Stimulated activated CD4-positive, alpha-beta T cell treated with anti-CD3 and anti-CD28 coated beads, TNF-alpha, amount 100 ng/mL, for 24 hours (primary cell): ENCODE results near the gene TOB2.
A peak's percentile ranks its signal among the peaks of the same experiment; 100 is the strongest.
"Not testable (repeated sequence)": the region's sequence is repeated elsewhere in the genome, so short reads cannot be mapped to it uniquely, and the experiment has no call there.

Source experiments
- DNase-seq, 3 experiments: peaks; one replicate each; pipeline ENCODE4 v3.0.0-alpha.2; 2020; ENCODE audit warnings: low read depth in 3 of 3

Gene TOB2

DNA sequence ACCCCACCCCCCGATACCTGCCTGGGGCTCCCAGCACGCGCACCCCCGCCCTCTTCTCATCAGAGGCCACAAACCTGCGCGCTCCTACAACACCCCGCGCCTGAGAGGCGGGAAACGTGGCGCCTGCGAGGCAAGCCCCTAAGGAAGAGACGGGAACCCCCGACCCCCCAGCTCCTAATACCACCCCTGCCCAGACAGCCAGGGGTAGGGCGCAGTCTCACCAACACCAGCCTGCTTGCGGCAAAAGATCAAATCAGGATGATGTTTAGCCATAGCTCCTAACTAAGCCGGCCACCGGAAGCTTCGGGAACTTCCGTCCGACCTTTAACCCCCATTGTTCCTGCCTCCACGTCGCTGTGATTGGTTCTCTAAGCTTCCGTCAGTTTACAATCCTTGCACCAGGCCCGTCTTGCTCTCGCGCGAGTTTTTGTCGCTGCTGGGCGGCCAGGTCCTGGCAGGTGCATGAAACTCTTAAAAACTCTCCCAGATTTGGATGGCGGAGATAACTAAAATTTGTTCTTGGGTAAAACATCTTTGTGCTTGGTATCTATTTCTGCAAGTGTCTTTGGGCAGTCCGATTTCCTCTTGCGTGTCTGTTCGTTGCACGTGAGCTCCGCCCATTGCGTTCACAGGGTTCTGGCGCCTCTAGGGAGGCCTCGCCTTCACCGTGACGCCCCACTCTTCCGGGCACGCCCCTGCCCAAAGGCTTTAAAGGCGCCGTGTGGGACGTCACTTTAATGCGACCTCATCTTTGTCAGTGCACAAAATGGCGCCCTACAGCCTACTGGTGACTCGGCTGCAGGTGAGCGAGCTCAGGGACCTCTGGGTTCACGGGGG lies 22.0 kb upstream of the TOB2 start, which contains the start of the genes ACO2 and PHF5A:
TSS of gene ACO2 (plus strand) at position 737 of the 837 bp plus-strand sequence. CDS start at position 767, 30 bp downstream.
TSS of gene PHF5A (minus strand) at position 312 of the 837 bp plus-strand sequence. CDS start at position 273, 39 bp downstream.
- DNase-seq = peak; percentile 97 to 98 (median 98)

DNA sequence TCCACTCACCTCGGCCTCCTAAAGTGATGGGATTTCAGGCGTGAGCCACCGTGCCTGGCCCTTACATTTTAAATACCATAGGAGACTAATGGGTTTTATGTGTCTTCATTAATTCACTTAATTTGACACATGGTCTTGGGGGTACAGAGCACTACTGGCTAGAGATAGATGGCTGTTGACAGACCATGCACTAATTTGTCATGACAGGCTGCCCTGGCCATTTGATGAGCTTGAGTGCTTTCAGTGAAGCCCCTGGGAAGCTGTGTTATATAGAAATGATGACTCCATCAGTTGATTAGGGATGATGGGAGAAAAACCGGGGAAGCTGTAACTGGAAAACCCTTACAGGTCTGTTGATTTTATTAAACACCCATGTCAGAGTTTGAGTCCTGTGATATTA lies 15.3 kb upstream of the TOB2 start:
- no peak for DNase-seq

DNA sequence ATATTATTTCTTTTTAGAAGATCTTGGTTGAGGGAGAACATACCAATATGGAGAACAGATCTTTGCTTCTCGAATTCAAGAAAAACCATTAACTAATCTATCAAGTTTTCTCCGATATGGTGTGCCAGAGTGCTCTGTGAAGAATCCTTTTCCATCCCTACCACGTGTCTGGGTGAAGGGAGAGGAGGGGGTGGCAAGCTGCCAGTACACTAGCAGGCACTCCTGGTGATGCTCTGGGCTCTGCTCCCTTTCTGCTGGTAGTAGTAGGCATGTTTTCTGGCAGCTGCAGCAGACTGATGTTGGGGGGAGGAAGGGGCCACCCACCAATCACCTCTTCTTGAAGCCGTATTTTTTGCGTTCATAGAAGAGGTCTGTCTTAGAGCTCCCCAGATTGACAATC lies 13.5 kb upstream of the TOB2 start:
- DNase-seq = not testable (repeated sequence)

DNA sequence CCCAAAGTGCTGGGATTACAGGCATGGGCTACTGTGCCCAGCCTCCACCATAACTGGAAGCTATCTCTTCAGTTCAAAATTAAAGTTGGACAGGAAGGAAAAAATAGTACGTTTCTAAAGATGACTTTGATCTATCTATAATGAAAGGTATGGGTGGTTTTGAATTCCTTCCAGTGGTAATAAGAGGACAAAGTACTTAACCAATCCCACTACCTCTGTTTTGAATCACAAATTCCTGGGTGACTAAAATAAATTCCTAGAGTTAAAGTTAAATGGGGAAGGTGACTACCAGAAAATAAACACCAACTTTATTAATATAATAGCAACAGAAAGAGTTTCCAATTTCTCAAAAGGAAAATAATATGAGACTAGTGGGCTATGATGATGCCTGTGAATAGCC lies 12.8 kb upstream of the TOB2 start:
- no peak for DNase-seq

DNA sequence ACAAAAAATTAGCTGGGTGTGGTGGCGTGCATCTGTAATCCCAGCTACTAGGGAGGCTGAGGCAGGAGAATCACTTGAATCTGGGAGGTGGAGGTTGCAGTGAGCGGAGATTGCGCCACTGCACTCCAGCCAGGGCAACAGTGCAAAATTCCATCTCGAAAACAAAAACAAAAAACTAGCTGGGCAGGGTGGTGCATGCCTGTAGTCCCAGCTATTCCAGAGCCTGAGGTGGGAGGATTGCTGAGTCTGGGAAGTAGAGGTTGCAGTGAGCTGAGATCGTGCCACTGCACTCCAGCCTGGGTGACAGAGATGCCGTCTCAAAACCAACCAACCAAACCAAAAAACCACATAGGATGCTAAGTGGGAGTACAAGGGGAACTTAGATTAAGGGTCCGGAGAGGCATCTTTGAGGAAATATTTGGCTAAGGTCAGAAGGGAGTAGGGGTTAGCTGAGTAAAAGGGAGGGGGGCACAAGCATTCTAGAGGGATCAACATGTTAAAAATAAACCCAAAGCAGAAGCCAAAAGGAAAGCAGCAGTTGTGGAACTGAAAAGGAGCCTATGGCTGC lies 11.6 kb upstream of the TOB2 start:
- DNase-seq = no peak

DNA sequence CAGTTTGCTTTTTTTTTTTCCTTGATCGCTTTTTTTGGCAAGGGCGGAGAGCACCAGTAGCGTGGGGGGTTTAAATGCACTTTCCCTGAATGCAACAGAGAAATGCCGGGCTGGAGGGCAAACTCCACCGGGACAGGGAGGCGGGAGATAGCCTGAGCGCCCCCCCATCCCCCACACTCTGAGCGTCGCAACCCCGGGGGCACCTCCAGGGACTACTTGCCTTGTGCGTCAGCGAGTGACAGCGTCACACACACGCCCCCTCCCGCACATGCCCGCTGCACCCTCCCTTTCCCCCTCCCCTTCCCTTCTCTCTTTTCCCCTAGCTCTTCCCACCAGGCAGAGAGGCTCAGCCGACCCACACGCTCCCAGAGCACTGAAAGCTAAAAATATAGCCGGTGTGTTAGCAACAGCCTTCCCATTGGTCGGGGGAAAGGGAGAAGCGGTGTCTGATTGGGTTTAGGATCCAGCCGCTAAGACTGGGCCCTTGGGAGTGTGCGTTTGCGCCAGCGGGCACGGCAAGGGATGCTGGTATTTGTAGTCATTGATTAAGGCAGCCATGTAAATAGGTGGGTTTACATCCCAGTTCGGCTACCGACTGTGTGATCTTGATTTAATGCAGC lies 1.7 kb upstream of the TOB2 start:
- peak; percentile 84 to 90 (median 84) for DNase-seq

DNA sequence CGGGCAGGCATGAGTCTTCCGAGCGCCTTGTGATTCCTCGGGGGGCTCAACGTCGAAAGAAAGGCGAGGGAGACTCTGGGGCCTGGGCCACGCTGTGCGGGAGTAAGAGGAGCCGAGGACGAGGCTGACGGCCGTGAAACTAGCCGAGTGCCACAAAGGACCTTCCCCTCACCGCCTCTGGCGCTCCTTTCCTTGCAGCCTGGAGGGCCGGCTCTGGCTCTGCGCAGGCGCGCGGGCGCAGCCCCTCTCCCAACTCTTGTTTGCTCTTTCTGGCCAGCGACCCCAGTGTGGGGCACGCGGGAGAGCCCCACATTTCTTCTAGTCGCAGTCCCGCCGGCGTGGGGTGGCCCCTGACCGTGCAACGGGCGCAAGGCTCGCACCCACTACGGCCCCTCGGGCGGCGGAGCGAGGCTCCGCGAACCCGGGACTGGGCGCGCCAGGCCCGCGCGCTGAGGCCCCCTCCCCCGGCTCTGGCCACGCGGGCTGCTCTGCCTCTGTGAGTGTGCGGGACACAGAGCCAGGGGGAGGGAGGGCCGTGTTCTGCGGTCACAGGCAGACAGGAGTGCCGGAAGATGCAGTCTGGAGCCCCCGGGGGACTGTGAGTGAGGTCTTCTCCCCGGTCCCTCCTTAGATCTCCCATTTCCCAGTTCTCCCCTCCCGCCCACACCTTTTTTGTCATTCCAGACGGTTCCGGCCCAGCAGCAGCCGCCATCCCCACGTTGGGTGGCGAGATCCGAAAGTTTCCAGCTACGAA lies 1.0 kb upstream of the TOB2 start:
- DNase-seq = peak; percentile 34 to 63 (median 35)

DNA sequence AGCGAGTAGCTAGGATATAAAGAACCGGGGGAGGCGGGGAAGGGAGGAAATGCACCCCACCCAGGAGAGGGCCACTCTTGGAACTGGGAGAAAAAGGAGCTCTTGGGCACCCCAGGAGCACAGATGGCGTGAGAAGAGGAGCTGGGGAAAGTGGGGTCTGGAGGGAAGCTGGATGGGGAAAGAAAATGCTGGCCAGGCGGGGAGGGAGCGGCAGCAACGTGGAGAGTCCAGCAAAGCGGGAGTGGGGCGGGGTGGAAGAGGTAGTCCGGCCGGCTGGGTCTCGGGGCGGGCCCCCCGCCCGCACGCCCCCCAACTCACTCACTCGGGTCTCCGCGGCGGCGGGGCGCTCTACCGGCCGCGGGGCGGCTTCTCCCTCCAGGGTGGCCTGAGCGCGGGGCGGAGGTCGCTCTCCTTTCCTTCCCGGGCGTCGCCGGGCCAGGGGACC lies 522 bp downstream of the TOB2 start:
- peak in 1 of 3 experiments; percentile 16 for DNase-seq

DNA sequence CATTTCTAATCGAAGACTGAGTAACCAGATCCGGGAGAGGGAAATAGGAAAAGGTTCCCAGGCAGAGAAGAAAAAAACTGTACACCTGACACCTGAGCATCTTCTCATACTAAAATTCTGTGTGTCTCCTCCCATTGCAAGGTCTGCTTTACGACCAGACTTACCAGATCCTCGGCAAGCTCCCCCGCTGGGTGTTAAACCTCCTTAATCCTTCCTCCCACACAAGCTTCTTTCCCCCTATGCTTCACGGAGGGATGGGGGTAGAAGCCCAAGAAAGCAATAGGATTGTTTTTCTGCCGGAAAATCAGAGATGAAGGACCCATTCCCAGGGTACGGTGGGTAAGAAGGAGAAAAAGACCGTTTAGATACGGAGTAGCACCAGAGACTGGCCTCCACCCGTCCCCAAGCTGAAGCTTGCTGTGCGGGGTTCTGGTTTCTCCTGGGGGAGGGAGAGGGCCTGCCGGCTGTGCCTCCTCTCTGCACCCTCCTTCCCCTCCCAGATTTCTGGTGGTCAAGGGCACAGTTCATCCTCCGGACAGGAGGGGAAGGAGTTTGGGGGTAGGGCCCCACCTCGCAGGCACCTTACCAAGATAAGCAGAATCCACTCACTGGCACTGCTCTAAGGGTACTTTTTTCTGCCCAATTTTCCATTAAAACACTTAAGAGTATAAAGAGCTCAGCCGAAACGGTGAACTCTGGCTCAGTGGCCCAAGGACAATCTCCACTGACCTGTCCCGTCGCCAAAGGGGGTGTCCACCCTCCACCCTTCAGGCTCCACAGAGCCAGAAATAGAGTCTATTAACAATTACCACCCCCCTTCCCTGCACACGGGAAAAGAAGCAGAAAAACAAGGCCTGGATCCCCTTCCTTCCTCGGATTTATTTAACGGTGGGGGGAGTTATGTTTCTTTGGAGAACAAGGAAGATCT lies 1.2 kb downstream of the TOB2 start:
- DNase-seq = peak in 1 of 3 experiments; percentile 21

DNA sequence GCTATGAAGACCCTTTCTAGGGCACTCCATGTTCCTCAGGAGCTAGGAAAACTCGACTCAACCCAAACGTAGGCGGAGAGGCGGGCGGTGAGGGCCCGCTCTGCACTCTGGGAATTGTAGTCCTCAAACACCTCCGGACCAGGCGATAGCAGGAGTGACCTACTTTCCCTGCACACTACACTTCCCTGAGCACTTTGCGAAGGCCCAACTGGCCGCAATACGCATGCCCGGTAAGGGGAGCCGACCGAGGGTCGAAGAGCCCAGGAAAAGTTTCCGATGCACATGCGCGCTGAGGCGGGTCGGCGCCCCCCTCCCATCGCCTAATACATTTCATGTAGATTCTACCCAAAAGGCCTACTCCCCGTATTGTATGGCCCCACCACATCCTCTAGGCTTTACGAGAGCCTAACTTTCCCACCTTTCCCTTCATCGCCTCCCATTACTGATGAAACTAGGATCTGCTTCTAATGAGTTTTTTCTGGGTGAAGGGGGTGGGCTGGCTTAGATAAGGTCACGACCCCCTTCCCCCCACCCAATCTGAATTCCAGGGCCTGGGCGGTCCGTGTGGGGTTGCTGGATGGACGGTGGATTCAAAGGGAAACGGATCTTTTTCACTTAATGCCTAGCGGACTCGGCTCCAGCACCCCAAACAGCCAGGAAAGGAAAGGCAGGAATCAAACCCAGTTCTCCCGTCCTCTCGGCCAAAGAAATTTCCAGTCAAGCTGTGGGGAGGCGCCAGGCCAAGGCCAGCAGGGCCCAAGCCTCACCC lies 2.1 kb downstream of the TOB2 start:
- peak; percentile 73 to 87 (median 73) for DNase-seq

DNA sequence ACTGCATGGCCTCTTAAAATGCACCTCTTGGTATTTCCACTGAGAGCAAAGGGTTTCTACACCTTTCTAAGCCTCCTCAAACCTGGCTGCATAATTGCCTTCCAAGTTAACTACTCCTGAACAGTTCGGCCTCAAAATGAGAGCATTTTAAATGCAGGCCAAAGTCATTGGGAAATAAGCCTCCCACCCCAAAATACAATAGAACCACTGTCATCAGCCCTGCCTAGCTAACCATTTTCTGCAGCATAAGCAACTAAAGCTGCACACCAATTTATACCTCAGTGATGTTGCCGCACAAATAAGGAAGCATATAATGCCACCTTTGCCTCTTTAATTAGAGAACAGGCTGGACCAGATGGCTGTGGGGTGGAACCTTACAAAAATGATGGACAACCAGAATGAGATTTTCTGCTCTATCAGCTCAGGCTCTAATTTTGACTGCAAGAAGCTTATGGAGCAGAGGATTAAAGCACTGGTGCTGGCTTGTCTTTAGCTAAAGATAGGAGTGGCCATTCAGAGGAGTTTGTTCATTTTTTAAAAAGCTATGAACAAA lies 4.3 kb downstream of the TOB2 start:
- DNase-seq = no peak

DNA sequence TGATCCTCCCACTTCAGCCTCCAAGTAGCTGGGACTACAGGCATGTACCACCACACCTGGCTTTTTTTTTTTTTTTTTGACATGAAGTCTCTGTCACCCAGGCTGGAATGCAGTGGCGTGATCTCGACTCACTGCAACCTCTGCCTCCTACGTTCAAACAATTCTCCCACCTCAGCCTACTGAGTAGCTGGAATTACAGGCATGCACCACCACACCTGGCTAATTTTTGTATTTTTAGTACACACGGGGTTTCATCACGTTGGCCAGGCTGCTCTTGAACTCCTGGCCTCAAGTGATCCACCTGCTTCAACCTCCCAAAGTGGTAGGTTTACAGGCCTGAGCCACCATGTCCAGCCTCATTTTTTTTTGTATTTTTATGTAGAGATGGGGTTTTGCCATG lies 6.1 kb downstream of the TOB2 start:
- DNase-seq = not testable (repeated sequence)

DNA sequence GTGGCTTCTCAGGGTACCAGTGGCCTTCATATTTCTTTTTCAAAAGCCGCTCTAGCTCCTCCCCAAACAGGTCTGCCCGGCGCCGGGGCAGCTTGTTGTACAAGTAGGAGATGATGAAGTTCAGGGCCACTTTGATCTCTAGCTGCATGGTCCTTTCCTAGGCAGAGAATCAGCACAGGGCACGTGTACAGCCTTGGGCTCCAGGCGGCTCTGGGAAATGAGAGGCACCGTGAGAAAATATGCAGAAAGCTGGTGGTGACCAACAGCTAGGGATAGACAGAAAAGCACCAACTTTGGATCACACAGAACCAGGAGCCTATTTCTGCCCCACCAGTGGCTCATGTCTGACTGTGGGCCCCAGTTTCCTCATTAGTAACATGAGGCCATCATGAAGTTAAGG lies 9.4 kb downstream of the TOB2 start:
- DNase-seq = no peak

DNA sequence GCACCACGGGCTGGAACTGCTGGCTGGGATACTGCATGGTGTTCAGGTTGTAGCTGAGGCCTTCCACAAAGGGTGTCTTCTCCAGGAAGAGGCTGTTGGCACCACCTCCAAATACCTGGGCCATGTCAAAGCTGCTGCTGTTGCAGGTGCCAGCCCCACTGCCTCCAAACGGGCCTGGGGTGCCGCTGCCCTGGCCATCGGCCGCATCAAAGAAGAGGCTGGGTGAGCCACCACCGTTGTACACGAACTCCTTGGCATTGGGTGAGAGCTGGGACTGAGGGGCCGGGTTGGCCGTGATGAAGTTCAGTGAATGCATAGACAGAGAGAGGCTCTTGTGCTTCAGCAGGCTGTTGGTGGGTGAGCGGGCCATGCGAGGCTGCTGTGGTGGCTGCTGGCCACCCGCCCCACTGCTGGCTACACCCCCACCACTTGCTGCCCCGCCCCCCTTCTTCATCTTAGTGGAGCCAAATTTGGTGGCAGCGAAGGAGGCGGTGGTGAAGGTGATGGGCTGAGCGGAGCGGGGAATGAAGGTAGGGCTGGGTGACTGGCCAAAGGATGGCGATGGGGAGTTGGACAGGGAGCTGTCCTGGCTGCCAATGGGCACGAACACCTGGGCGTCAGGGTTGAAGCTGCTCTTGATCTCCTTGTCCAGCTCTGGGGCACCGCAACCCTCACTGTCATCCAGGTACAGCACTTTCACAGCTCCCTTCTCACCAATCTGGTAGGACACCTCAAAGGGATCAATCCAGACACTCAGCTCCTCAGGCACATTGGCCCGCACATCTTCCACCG lies 10.1 kb downstream of the TOB2 start:
- DNase-seq = no peak

DNA sequence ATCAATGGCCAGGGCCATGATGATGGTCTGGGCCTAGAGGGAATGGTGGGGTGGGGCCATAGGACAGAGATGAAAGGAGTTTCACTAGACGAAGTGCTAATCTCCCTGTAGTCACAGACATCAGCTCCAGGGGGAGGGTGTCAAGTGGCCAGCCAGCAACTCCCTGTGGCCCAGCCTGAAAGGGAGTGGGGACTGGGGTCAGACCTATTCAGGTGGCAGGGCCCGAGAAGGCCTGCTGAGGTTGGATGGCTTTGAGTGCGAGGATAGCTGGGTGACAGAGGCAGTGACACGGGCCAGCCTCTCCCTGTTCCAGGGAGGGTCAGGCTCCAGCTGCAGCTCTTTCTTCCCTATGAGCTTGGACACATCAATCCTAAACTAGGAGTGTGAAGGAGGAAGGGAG lies 11.0 kb downstream of the TOB2 start:
- DNase-seq = no peak

DNA sequence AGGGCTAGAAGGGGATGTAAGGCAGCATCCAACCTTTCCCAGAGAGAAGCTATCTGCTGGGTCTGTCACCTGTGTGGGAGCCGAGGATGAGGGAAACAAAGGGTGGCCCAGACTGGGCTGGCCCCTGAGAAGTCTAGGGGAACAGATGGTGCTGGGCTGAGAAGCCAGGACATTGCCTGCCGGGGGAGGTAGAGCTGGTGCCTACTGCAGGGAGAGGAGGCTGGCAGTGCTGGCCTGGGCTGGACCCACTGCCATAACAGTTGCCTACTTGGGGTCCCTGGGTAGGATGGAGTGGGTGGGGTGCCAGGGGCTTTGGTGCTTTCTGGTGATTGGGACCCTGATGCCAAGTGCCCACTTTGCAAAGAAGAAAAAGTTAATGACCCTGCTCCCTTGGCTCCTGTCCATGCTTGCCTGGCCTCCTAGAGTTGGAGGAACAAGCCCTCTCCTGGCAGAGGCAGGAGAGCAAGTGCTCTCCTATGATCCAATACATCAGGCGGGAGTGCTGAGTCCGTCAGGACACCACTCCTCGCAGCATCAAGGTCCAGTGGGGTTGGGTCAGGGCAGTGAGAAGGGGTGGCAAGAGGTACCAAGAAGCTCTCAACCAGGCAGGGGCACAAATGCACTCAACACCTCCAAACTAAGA lies 12.1 kb downstream of the TOB2 start:
- not testable (repeated sequence) for DNase-seq

DNA sequence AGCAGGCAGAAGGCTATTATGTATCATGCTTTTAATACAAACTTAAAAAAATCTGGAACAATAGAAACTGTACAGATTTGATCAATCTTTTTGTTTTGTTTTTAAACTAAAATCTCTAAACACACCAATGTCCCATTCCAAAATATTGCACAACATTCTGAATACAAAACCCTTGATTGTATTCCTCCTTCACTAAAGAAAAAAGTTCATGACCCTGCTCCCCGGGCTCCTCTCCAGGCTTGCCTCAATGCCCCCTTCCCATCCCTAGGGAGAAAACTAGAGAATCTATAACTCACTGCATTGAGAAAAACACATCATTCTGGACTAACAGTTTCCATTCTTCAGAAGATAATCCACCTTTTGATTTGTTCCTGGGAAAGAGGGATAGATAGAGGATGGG lies 13.1 kb downstream of the TOB2 start:
- not testable (repeated sequence) for DNase-seq

DNA sequence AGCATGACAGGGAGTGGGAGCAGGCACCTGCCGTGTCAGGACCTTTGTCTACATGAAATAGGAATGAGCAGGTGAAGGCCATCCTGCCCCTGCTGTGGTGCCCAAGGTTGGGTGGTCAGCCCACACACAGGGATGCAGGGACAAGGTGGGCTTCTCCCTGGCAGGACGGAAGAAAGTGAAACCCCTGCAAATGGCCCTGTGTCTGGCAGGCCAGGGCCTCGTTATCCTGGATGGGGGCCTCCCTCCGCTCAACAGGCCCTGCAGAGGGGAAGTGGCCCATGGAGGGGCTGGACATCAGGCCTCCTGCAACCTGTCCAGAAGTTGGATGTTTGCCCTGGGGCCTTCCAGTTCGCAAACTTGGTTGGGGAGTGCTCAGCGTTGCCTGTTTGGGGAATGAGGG lies 14.9 kb downstream of the TOB2 start:
- DNase-seq = no peak
